Endothelial cell of umbilical vein (primary cell): ENCODE results near the gene LRRC8E.
A peak's percentile ranks its signal among the peaks of the same experiment; 100 is the strongest.

Experiments
- EZH2 ChIP-seq: IDR thresholded peaks from 2 replicates; pipeline ENCODE4 v1.6.1; 2012; ENCODE audit warnings: borderline replicate concordance, low read depth, mild to moderate bottlenecking, moderate library complexity, low read length, inconsistent platforms; ENCODE audit not compliant: severe bottlenecking
- FOS ChIP-seq: IDR thresholded peaks from 2 replicates; pipeline ENCODE4 v1.6.1; 2011; ENCODE audit warnings: mild to moderate bottlenecking, low read length, moderate library complexity, borderline replicate concordance; ENCODE audit not compliant: insufficient read depth
- GATA2 ChIP-seq: IDR thresholded peaks from 2 replicates; pipeline ENCODE4 v1.7.0; 2011; ENCODE audit warnings: low read depth, mild to moderate bottlenecking, moderate library complexity, mixed read lengths, low read length; ENCODE audit not compliant: insufficient read length, insufficient read depth
- JUN ChIP-seq: IDR thresholded peaks from 2 replicates; pipeline ENCODE4 v1.6.1; 2011; ENCODE audit warnings: borderline replicate concordance, low read depth; ENCODE audit not compliant: insufficient read length, insufficient read depth
- MYC ChIP-seq: IDR thresholded peaks from one replicate; pipeline ENCODE4 v1.6.1; 2011; ENCODE audit warnings: mild to moderate bottlenecking, low read depth, low read length
- POLR2A ChIP-seq: IDR thresholded peaks from 2 replicates; pipeline ENCODE4 v1.6.1; 2012; ENCODE audit warnings: low read depth, mild to moderate bottlenecking, control low read depth, low read length
- POLR2AphosphoS5 ChIP-seq: IDR thresholded peaks from 2 replicates; pipeline ENCODE4 v1.6.1; 2012; ENCODE audit warnings: low read depth, mild to moderate bottlenecking, control low read depth, low read length, moderate library complexity; ENCODE audit not compliant: insufficient read depth
- TF ChIP-seq, protein P1 (sequence below), 2 donors: IDR thresholded peaks; 1 replicate in 1 of 2; 2 replicates in 1 of 2; pipeline ENCODE4 v1.5.1; 2011; ENCODE audit warnings: low read length in 2 of 2, mild to moderate bottlenecking in 2 of 2, moderate library complexity in 2 of 2, control low read depth in 1 of 2, inconsistent platforms in 1 of 2, low read depth in 1 of 2; ENCODE audit not compliant: insufficient read depth in 1 of 2; ENCODE audit errors: extremely low read depth in 1 of 2
- TF ChIP-seq, protein P2 (sequence below): IDR thresholded peaks from 2 replicates; pipeline ENCODE4 v1.6.1; 2011; ENCODE audit not compliant: insufficient read depth, insufficient read length

DNA sequence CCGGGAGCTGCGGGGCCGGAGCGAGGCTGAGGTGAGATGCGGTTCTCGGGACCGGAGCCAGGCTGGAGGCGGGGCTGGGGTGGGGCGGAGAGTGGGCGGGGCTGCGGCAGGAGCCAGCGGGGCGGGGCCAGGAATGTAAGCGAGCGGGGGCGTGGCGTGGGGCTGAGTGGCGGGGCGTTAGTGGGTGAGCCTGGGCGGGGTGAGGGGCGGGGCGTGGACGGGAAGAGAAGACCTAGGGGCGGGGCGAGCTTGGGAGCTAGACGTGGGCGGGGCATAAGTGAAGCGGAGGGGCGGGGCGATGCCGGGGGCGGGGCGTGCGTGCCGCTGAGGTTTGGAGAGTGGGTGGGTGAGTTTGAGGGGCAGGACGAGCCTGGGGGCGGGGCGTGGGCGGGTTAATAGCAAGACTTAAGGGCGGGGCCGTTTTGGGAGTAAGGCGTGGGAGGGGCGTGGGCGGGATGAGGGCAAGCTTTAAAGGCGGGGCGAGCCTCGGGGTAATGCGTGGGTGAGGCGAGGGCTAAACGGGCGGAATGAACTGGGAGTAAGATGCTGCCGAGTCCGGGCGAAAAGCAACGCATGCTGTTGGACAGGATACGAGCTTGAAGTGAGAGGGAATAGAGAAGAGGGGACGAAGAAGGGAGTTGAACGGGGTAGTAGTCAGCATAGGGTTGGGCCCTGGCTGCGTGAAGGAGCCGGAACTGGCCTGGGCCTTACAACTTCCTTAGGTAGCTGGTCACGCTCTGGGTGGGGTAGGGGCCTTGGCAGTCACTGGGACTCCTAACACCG lies 32.4 kb downstream of the LRRC8E start:
- TF ChIP-seq, protein P1, sequence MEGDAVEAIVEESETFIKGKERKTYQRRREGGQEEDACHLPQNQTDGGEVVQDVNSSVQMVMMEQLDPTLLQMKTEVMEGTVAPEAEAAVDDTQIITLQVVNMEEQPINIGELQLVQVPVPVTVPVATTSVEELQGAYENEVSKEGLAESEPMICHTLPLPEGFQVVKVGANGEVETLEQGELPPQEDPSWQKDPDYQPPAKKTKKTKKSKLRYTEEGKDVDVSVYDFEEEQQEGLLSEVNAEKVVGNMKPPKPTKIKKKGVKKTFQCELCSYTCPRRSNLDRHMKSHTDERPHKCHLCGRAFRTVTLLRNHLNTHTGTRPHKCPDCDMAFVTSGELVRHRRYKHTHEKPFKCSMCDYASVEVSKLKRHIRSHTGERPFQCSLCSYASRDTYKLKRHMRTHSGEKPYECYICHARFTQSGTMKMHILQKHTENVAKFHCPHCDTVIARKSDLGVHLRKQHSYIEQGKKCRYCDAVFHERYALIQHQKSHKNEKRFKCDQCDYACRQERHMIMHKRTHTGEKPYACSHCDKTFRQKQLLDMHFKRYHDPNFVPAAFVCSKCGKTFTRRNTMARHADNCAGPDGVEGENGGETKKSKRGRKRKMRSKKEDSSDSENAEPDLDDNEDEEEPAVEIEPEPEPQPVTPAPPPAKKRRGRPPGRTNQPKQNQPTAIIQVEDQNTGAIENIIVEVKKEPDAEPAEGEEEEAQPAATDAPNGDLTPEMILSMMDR (IDR thresholded peaks at IDR 0.05; ENCODE audit: extremely low read depth in 1 of 2, insufficient read depth in 1 of 2, low read depth in 1 of 2, low read length in 2 of 2): no peak
- TF ChIP-seq EZH2 (no peak), POLR2AphosphoS5 (peak; percentile 74), POLR2A (no peak), JUN (no peak), FOS (no peak), MYC (no peak), GATA2 (no peak)
- TF ChIP-seq, protein P2, sequence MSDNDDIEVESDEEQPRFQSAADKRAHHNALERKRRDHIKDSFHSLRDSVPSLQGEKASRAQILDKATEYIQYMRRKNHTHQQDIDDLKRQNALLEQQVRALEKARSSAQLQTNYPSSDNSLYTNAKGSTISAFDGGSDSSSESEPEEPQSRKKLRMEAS: no peak
